PC-3 (cell line): ENCODE results near the gene DYNC1I1.

Source experiments
- CTCF ChIP-seq: fragments of 300-600 bp; sonication (generic); conservative IDR thresholded peaks from 2 replicates; pipeline ENCODE4 v1.5.1; 2017; ENCODE audit warnings: antibody characterized with exemption, low read depth, mild to moderate bottlenecking, low read length
- EZH2 ChIP-seq: fragments of 300-600 bp; sonication (generic); IDR thresholded peaks from one replicate; pipeline ENCODE4 v1.6.1; 2017; ENCODE audit warnings: antibody characterized with exemption, mild to moderate bottlenecking, low read length; ENCODE audit not compliant: unreplicated experiment

- TF ChIP-seq CTCF = no peak
- no peak for TF ChIP-seq EZH2
Observed at GRCh38 chr7:96040250-96040772, 268.0 kb downstream of the DYNC1I1 start.
